H1 (cell line): Measurements from ENCODE around the gene GALNT18. TPM values are rescaled to one million over a fixed set of nuclear protein-coding genes. Genes with fewer than 3 reads are reported as not detected.

Experiments used
- RFX5 ChIP-seq: IDR thresholded peaks from 2 replicates; pipeline ENCODE4 v1.6.1; 2011; ENCODE audit warnings: low read depth, low read length, improper control_type of control experiment, borderline replicate concordance
- SAP30 ChIP-seq: fragments of 300-600 bp; sonication (generic); IDR thresholded peaks from 2 replicates; pipeline ENCODE4 v1.7.1; 2012; ENCODE audit warnings: low read length, moderate library complexity, mild to moderate bottlenecking, inconsistent platforms; ENCODE audit not compliant: insufficient read depth, insufficient replicate concordance
- polyA plus RNA-seq, 7 experiments: library from polyadenylated mRNA; depleted of rRNA in 3 of 7; stranded (reverse) in 5 of 7; unstranded in 2 of 7; fragments of >200 nt in 5 of 7; fragments of 200-250 nt in 2 of 7; gene quantifications; 1 replicate in 5 of 7; 2 replicates in 1 of 7; 4 replicates in 1 of 7; pipeline versions ENCODE4 v1.2.1 to v1.2.3, GENCODE V29; 2011 to 2013; ENCODE audit warnings: missing spikeins in 2 of 7, mixed read lengths in 2 of 7
- total RNA-seq: library from RNA; stranded (reverse); fragmentation: NEBNext Ultra II Directional; extraction: Animal tissue kit (Norgen Biotek cat#: 25700); gene quantifications from 2 replicates; pipeline ENCODE4 v1.2.1, GENCODE V29; 2021
- TF ChIP-seq, protein P1 (sequence below): IDR thresholded peaks from 2 replicates; pipeline ENCODE4 v1.6.1; 2011; ENCODE audit warnings: low read length, improper control_type of control experiment

GALNT18 gene
- total and polyA plus RNA-seq, 2 of the 8 experiments (the other 6 are each of a cell fraction or from before 2014, with no cell fraction given): 6.0 to 9.4 TPM

DNA sequence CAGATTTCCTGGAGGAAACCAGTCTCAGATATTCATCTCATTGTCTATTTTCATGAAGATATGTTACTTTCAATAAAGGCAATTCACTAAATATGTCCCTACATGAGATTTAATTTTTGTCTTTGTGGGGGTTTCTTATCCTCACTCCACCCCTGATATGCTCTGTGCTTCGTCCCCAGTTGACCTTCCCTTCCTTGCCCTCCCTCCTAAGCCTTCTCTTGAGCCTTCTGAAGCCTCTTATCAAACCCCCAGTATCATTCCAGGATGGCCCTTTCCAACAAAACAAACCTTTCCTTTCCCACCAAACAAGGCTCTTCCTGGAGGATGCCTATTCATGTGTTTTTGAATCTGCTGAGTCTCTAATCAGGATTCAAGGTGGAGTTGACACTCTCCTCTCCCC, 313.6 kb downstream of the GALNT18 start (continued):
- TF ChIP-seq SAP30 (no peak), RFX5 (no peak)
- TF ChIP-seq, protein P1, sequence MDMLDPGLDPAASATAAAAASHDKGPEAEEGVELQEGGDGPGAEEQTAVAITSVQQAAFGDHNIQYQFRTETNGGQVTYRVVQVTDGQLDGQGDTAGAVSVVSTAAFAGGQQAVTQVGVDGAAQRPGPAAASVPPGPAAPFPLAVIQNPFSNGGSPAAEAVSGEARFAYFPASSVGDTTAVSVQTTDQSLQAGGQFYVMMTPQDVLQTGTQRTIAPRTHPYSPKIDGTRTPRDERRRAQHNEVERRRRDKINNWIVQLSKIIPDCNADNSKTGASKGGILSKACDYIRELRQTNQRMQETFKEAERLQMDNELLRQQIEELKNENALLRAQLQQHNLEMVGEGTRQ: no peak
